Metanephros (tissue), 2 donors: ENCODE data around the gene ZG16. TPM values are rescaled to one million over a fixed set of nuclear protein-coding genes. Genes with fewer than 3 reads are reported as not detected.

ENCODE experiments used
- small RNA-seq: library from RNA; depleted of rRNA; stranded (forward); fragments of <200 nt; gene quantifications from one replicate; pipeline ENCODE3, GENCODE V24; 2014; ENCODE audit warnings: low replicate concordance
- total RNA-seq: library from RNA; depleted of rRNA; stranded (reverse); fragments of >200 nt; gene quantifications from one replicate; pipeline ENCODE4 v1.2.3, GENCODE V29; 2014

Gene ZG16, protein sequence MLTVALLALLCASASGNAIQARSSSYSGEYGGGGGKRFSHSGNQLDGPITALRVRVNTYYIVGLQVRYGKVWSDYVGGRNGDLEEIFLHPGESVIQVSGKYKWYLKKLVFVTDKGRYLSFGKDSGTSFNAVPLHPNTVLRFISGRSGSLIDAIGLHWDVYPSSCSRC
- not detected for total RNA-seq

DNA sequence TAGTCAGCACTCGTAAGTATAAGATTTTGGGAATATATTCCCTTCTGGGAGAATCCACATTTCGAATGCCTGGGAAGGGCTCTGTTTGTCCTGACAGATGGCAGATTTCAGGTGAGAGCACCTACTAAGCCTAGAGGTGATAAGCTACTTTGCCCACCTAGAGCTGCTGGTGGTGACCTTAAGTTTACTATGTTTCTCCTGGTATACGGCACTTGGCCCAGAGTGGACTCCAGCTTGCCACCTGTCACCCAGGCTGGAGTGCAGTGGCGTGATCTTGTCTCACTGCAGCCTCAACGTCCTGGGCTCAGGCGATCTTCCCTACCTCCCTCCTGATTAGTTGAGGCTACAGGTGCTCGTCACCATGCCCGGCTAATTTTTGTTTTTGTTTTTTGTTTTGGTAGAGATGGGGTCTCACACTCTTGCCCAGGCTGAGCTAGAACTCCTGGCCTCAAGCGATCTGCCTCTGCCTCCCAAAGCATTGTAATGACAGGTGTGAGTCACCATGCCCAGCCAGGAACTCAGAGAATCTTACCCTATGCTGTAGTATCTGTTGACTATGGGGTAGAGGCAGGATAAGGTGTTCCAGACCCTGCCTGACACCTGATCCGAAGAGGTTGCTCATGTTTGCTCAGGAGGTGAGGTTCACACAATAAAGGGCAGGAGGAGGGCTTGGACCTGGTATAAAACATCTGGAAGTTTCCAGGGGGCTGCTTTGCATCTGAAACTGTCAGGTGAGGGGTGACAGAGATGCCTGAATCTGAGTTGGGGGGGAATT, at the start of gene ZG16:
Gene ZG16 (plus strand): TSS at position 681 of the 775 bp plus-strand sequence. CDS start 1,011 bp downstream, outside the sequence.

DNA sequence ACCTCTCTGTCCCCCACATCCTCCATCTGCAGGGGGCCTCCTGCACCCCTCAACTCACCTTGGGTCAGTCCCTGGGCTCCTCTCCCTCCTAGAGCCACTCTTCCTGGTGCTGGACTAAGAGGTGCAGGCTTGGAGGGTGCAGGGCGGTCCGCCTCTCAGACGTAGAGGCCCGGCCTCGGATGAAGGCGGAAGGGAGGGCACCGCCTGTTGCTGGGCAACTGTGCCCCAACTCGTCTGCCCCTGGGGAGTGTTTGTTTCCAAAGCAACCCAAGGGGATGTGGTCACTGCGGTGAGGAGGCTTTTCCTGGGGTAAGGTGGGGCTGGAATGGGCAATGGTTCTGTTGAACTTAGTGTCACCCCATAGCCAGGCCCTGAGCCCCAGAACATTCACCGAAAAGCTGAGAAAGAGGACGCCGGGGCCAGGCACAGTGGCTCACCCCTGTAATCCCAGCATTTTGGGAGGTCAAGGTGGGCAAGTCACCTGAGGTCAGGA, 32.2 kb upstream of the ZG16 start, which contains the start of gene C16orf54:
Gene C16orf54 (minus strand): TSS at position 138 of the 493 bp plus-strand sequence. CDS start 1,039 bp downstream, outside the sequence.

DNA sequence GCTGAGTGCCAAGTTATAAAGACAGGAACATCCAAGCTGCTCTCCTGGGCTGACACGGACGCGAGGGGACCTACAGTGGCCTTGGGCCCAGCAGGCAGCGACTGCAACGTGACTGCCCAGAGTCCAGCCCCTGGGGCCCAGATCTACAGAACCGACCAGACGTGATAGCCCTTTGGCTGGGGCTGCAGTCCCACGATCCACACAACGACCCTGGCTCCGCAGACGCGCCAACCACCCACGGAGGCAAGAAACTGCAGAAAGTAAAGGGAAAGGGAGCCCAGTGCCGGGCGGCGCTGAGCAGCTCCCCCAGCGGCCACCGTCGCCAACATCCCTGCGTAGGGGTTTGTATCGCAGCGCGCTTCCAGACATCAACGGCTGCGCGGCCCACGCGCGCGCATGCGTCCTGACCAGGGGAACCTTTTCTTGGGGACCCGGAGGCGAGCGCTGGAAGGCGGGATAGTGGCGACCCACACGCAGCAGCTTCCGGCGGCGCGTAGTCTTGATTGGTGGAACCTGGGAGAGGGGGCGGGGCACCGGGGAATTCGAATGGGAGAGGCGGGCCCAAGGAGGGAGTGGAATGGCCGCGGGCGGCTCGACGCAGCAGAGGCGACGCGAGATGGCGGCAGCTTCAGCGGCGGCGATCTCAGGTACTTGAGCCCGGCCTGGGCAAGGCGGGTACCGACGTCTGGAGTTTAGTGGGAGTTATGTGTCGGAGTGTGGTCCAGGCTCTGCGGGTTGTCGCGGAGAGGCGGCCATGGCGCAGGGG, 12.3 kb downstream of the ZG16 start, which contains the start of gene KIF22:
Gene KIF22 (plus strand): TSS at position 569 of the 766 bp plus-strand sequence. CDS start 9 bp downstream, at position 578.

DNA sequence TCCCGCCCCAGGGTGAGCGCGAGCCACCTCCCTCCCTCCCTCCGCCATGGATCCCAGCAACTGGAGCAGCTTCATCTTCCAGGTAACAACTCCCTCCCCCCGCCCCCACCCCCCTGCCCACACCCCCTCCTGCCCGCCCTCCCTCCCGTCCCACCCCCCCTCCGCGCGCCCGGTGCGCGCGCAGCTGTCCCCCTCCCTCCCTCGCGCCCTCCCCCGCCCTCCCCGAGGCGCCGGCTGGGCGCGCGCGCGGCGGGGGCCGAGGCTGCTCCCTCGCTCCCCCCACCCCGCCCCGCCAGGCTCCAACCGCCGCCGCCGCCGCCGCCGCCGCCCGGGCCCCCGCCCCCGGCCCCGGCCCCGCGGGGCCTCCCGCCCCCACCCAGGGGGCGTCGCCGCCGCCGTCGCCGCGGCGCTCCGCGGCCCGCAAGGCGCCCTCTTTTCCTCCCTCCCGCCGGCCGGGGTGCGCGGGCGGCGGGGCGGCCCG, 28.1 kb downstream of the ZG16 start, which contains the start of gene MAZ:
Gene MAZ (plus strand): TSS at position 431 of the 481 bp plus-strand sequence. CDS start 173 bp downstream, outside the sequence.

DNA sequence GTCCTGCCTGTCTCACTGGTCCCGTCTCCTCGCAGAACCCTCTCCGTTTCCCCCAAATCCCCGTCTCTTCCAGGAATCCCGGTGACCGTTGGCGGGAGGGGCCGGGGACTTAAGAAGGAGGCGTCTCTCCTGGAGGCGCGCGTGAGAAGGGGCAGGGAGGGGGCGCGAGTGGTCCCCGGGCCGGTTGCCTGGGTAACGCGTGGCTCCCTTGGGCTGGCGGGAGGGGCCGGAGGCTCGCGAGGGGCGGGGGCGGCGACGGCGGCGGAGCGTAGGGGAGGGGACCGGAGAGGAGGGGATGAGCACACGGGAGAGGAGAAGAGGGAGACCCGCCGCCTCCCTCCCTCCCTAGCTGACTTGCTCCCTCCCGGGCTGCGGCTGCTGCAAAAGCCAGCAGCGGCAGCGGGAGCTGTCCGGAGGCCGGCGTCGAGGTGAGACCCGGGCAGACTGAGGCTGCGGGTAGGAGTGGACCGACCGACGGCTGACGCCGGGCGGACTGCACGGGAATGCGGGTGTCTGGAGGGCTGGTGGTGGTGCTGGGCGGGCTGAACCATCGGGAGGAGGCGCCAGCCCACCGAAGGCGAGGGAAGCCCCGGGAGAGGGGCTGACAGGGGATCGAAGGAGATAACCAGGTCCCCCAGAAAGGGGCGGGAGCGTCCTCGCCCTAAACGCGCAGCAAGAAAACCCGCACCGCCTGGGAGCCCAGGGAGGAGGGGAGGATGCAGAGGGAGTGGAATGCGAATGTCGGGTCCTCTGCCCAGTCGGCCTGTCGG, 34.0 kb downstream of the ZG16 start, which contains the start of gene PRRT2:
Gene PRRT2 (plus strand): TSS at position 298 of the 770 bp plus-strand sequence. CDS start 862 bp downstream, outside the sequence.

DNA sequence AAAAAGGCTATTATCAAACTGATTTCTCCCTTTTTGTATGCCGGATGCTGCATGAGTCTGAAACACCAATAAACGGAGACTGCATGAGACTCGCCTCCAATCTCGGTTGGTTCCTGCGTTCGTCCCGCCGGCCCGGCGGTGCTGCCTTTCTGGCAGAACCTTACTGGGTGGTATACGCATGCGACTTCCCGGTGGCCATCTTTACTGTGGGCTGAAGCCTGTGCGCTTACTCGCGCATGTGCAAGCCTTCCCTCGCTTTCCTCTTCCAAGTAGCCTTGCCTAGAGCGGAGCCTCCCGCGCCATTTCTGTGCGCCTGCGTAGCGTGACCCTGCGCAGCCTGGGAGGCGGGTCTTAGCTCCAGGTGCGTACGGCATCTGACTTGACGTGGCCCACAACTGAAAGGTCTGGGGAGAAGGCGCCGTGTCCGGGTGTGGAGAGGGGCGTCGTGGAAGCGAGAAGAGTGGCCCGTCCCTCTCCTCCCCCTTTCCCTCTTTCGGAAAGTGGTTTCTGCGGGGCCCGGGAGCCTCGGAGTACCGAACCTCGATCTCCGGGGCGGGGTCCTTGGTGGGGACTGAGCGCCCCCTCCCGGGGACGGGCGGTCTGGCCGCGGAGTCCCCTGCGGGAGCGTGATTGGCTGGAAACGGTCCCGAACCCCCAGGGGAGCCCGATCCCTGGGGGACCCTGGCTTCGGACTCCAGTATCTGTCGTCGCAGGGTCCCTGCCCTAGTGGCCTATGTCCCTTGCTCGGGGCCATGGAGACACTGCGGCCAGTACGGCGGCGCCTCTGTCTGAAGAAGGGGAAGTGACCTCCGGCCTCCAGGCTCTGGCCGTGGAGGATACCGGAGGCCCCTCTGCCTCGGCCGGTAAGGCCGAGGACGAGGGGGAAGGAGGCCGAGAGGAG, 38.0 kb downstream of the ZG16 start, which contains the start of gene PAGR1:
Gene PAGR1 (plus strand): TSS at position 360 of the 901 bp plus-strand sequence. CDS start 374 bp downstream, at position 734.

DNA sequence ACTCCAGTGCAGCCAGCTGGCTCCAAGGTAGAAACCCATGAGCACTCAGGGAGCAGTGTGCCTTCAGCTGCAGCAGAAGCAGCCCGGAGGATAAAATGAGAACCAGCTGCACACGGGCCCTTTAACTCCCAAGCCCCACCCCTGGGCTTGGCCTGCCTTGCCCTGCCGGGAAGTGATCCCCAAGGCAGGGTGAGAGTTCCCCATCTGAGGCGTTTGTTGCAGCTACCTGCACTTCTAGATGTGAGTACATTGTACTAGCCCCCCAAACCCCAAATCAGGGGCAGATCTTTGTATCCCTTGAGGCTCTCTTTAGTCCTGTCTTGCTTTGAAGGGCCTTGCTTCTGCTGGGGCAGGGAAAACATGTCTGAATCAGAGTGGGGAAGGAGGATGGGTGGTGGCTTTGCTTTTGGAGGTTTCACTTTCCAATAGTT, 42.2 kb downstream of the ZG16 start, which contains the start of gene MVP:
Gene MVP (plus strand): TSS at position 192 of the 431 bp plus-strand sequence. CDS start 10,088 bp downstream, outside the sequence.

Small RNAs within 50 kb of the gene (small RNA-seq; reads per million reads assigned to genes)
- gene AC009133.6: not detected
- gene AC120114.4: not detected

Other genes starting within 250 kb of the ZG16 start
- gene SPN, start 115.0 kb upstream of the ZG16 start, total RNA-seq: 7.0 TPM
- 86.2 TPM for gene QPRT, start 99.1 kb upstream of the ZG16 start, total RNA-seq
- 1.4 TPM for gene C16orf54, start 32.3 kb upstream of the ZG16 start, total RNA-seq
- 52.0 TPM for gene KIF22, start 12.5 kb downstream of the ZG16 start, total RNA-seq
- gene MAZ, start 28.3 kb downstream of the ZG16 start, total RNA-seq: 159 TPM
- 14.4 TPM for gene PRRT2, start 33.9 kb downstream of the ZG16 start, total RNA-seq
- 30.8 TPM for gene PAGR1, start 37.9 kb downstream of the ZG16 start, total RNA-seq
- 38.5 TPM for gene MVP, start 42.2 kb downstream of the ZG16 start, total RNA-seq
- gene CDIPT, start 85.0 kb downstream of the ZG16 start, total RNA-seq: 83.4 TPM
- gene SEZ6L2, start 121.3 kb downstream of the ZG16 start, total RNA-seq: 17.3 TPM
- 1.3 TPM for gene ASPHD1, start 122.2 kb downstream of the ZG16 start, total RNA-seq
- 12.8 TPM for gene KCTD13, start 148.0 kb downstream of the ZG16 start, total RNA-seq
- 54.5 TPM for gene TMEM219, start 183.8 kb downstream of the ZG16 start, total RNA-seq
- gene TAOK2, start 195.6 kb downstream of the ZG16 start, total RNA-seq: 47.5 TPM
- gene HIRIP3, start 217.4 kb downstream of the ZG16 start, total RNA-seq: 19.3 TPM
- 37.4 TPM for gene INO80E, start 218.0 kb downstream of the ZG16 start, total RNA-seq
- 1.9 TPM for gene DOC2A, start 232.8 kb downstream of the ZG16 start, total RNA-seq
- not detected for gene C16orf92, start 244.9 kb downstream of the ZG16 start, total RNA-seq